ENCODE measurements around the gene MGST2. TPM values are rescaled to one million over a fixed set of nuclear protein-coding genes. Genes with fewer than 3 reads are reported as not detected.
A peak's percentile ranks its signal among the peaks of the same experiment; 100 is the strongest.

MGST2 gene
- total and polyA plus RNA-seq, 3 experiments from 2014 or later, result 2.6 to 10.9 (median 4.6) TPM

DNA sequence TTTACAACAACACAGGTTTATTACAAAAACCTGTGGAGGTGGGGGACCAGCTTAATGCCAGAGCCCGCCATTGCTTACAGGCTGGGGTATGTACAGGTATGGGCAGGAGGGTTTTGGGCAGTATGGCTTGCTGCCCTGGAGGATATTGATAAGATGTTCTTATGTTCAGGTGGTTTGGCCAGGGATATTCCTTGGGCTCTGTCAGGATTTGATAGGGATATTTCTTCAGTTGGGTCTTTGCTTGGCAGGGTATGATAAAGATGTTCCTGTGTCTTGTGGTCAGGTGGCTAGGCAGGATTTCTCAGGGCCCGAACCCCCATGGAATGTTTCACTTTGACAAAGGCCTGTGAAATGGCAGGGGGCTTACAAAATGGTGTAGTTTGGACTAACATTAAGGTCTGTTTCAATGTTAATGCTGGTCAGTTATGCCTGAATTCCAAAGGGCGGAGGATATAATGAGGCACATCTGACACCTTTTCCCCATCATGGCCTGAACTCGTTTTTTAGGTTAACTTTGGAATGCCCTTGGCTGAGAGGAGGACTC lies 3.1 kb downstream of the MGST2 start:
- no peak for DNase-seq
- peaks cover 0 to 4% (median 0%) of the 10 kb centered on the region in 3 donors for H3K36me3 Mint-ChIP-seq
- H3K9me3 ChIP-seq (ENCODE audit: low read length), result no peaks in the 10 kb centered on the region
- no peak overlapping the region for H3K4me3 ChIP-seq (ENCODE audit: low read length)
- H3K4me1 ChIP-seq (ENCODE audit: insufficient read depth, low read length), result peaks cover 9% of the 10 kb centered on the region
- peak overlapping the region in 1 of 8 donors; percentile 30 for H3K27ac Mint-ChIP-seq
- H3K4me3 Mint-ChIP-seq, result no peak overlapping the region
- peaks cover 13 to 19% (median 17%) of the 10 kb centered on the region in 3 donors for H3K4me1 Mint-ChIP-seq
- no peaks in the 10 kb centered on the region for H3K9me3 Mint-ChIP-seq
- CTCF ChIA-PET, result no interaction called here
- POLR2A ChIA-PET, result no interaction called here
- peaks cover 0 to 1% of the 10 kb centered on the region in 2 donors for H3K27me3 Mint-ChIP-seq
- no peaks in the 10 kb centered on the region for H3K36me3 ChIP-seq (ENCODE audit: insufficient read depth, low read length)
- H3K27ac ChIP-seq (ENCODE audit: low read depth, low read length), result no peak overlapping the region
- H3K27me3 ChIP-seq (ENCODE audit: insufficient read depth, low read length, poor library complexity, severe bottlenecking), result no peaks in the 10 kb centered on the region

DNA sequence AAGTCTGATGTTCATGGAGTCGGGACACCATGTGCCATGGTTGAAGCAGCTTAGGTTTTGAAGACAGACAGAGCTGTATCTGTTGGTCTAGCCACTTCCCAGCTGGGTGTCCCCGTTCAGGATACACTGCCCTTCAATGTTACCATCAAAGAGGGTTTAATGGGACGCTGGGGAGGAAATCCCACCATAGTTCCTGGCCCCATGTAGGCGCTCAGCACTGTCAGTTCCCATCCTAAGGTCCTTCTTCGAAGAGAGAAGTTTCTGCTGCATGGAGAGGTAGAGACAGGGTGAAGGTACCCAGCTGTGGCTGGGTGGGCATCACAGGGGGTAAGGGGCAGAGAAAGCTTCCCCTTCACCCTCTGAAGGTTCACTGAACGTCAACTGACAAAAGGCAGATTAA lies 3.7 kb downstream of the MGST2 start:
- Mint-ChIP-seq H3K27me3 (peaks cover 0 to 1% of the 10 kb centered on the region in 2 donors), H3K4me3 (no peak overlapping the region), H3K9me3 (no peaks in the 10 kb centered on the region), H3K36me3 (peaks cover 0 to 4% (median 0%) of the 10 kb centered on the region in 3 donors), H3K4me1 (peaks cover 13 to 19% (median 17%) of the 10 kb centered on the region in 3 donors), H3K27ac (no peak overlapping the region)
- DNase-seq, result no peak
- Histone ChIP-seq H3K27me3 (ENCODE audit: insufficient read depth, low read length, poor library complexity, severe bottlenecking) (no peaks in the 10 kb centered on the region), H3K4me3 (ENCODE audit: low read length) (no peak overlapping the region), H3K4me1 (ENCODE audit: insufficient read depth, low read length) (peaks cover 9% of the 10 kb centered on the region), H3K36me3 (ENCODE audit: insufficient read depth, low read length) (no peaks in the 10 kb centered on the region), H3K9me3 (ENCODE audit: low read length) (no peaks in the 10 kb centered on the region), H3K27ac (ENCODE audit: low read depth, low read length) (no peak overlapping the region)
- ChIA-PET POLR2A (no interaction called here), CTCF (no interaction called here)

DNA sequence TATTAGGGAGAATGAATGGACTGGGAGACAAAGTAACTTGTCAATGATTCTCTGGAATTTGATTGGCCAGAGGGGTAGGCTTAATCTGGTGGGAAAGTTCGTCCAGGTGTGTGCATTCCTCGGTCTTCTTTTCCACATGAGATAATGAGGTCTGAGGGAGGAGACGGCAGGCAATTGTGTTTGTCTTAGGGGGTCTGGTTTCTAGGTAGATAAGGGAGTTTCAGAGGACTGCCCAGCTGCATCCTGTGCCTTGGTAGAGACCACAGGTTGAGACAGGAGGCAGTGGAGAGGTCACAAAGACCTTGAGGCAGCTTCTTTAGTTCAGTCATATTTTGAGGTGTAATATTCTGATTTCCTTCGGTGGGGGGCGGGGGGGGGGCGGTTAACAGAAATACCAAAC lies 4.3 kb downstream of the MGST2 start:
- Mint-ChIP-seq H3K4me3 (peak overlapping the region in 1 of 7 donors; percentile 19), H3K9me3 (no peaks in the 10 kb centered on the region), H3K4me1 (peaks cover 13 to 19% (median 17%) of the 10 kb centered on the region in 3 donors), H3K27me3 (peaks cover 0 to 1% of the 10 kb centered on the region in 2 donors), H3K36me3 (peaks cover 0 to 4% (median 0%) of the 10 kb centered on the region in 3 donors), H3K27ac (no peak overlapping the region)
- DNase-seq, result no peak
- Histone ChIP-seq H3K4me1 (ENCODE audit: insufficient read depth, low read length) (peaks cover 9% of the 10 kb centered on the region), H3K36me3 (ENCODE audit: insufficient read depth, low read length) (no peaks in the 10 kb centered on the region), H3K27ac (ENCODE audit: low read depth, low read length) (no peak overlapping the region), H3K4me3 (ENCODE audit: low read length) (no peak overlapping the region), H3K9me3 (ENCODE audit: low read length) (no peaks in the 10 kb centered on the region), H3K27me3 (ENCODE audit: insufficient read depth, low read length, poor library complexity, severe bottlenecking) (no peaks in the 10 kb centered on the region)
- ChIA-PET POLR2A (no interaction called here), CTCF (no interaction called here)

DNA sequence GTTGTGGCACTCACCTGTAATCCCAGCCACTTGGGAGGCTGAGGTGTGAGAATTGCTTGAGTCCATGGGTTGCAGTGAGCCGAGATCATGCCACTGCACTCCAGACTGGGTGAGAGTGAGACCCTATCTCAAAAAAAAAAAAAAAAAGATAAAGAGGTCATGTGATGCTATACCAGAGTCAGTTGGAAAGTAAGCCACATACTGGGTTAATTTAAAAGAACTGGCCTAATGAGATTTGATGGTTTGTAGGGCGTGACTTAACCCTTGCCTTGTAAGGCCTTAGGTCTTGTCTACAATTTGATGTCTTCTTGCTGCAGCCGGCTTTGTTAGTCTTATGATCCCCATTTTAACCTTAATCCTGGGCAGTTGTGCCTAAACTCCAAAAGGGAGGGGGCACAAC lies 5.2 kb downstream of the MGST2 start:
- ChIA-PET POLR2A (no interaction called here), CTCF (no interaction called here)
- Histone ChIP-seq H3K9me3 (ENCODE audit: low read length) (no peaks in the 10 kb centered on the region), H3K4me3 (ENCODE audit: low read length) (no peak overlapping the region), H3K27me3 (ENCODE audit: insufficient read depth, low read length, poor library complexity, severe bottlenecking) (no peaks in the 10 kb centered on the region), H3K4me1 (ENCODE audit: insufficient read depth, low read length) (peaks cover 9% of the 10 kb centered on the region), H3K36me3 (ENCODE audit: insufficient read depth, low read length) (no peaks in the 10 kb centered on the region), H3K27ac (ENCODE audit: low read depth, low read length) (no peak overlapping the region)
- Mint-ChIP-seq H3K4me1 (peaks cover 8 to 12% (median 10%) of the 10 kb centered on the region in 3 donors), H3K4me3 (no peak overlapping the region), H3K9me3 (no peaks in the 10 kb centered on the region), H3K36me3 (peaks cover 0 to 4% (median 2%) of the 10 kb centered on the region in 3 donors), H3K27ac (peak overlapping the region in 1 of 8 donors; percentile 17), H3K27me3 (peaks cover 0 to 2% of the 10 kb centered on the region in 2 donors)
- no peak for DNase-seq

DNA sequence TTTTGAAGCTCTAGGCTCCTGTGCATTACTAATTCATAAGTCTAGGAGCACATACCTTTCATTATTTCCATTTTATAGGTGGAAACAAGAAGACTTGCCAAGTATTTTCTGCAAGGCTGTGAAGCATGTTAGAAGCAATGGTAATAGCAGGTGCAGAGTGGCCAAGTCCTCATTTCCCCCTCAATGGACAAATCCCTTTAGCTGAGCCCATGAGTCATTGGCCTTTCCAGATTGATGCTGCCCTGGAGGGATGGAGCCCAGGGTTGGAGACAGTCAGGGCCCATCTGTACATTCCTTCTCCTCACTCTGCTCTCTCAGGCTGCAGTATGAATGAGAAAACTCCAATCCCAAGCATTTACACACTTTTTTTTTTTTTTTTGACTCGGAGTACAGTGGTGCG lies 6.6 kb downstream of the MGST2 start:
- H3K4me1 ChIP-seq (ENCODE audit: insufficient read depth, low read length), result peaks cover 1% of the 10 kb centered on the region
- no peaks in the 10 kb centered on the region for H3K27me3 ChIP-seq (ENCODE audit: insufficient read depth, low read length, poor library complexity, severe bottlenecking)
- Mint-ChIP-seq H3K9me3 (no peaks in the 10 kb centered on the region), H3K27ac (no peak overlapping the region), H3K27me3 (peaks cover 0 to 2% of the 10 kb centered on the region in 2 donors), H3K36me3 (peaks cover 0 to 2% (median 0%) of the 10 kb centered on the region in 3 donors), H3K4me3 (no peak overlapping the region), H3K4me1 (no peaks in the 10 kb centered on the region)
- H3K4me3 ChIP-seq (ENCODE audit: low read length), result no peak overlapping the region
- H3K36me3 ChIP-seq (ENCODE audit: insufficient read depth, low read length), result no peaks in the 10 kb centered on the region
- POLR2A ChIA-PET, result no interaction called here
- no peak for DNase-seq
- no peaks in the 10 kb centered on the region for H3K9me3 ChIP-seq (ENCODE audit: low read length)
- H3K27ac ChIP-seq (ENCODE audit: low read depth, low read length), result no peak overlapping the region
- CTCF ChIA-PET, result interaction anchor here (1.5 kb wide), 1 partner anchor 15 kb away, joined by 5 read pairs; no protein-coding TSS in a partner anchor

DNA sequence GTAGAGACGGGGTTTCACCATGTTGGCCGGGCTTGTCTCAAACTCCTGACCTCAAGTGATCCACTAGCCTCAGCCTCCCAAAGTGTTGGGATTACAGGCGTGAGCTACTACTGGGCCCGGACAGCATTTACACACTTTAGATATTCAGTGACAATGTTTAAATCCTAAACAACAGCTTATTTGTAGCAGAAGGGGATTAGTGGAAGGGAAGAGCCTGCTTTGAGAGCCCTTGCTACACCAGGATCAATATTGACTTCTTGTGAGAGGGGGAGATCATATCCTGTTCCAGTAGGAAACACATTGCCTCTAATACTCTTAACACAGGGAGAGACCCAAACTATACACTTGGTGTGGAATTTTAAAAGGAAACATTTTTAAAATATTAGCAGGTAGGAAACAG lies 7.1 kb downstream of the MGST2 start:
- peaks cover 0 to 2% (median 0%) of the 10 kb centered on the region in 3 donors for H3K36me3 Mint-ChIP-seq
- no peaks in the 10 kb centered on the region for H3K4me1 Mint-ChIP-seq
- no peak overlapping the region for H3K4me3 Mint-ChIP-seq
- Histone ChIP-seq H3K9me3 (ENCODE audit: low read length) (no peaks in the 10 kb centered on the region), H3K27ac (ENCODE audit: low read depth, low read length) (no peak overlapping the region), H3K27me3 (ENCODE audit: insufficient read depth, low read length, poor library complexity, severe bottlenecking) (no peaks in the 10 kb centered on the region), H3K36me3 (ENCODE audit: insufficient read depth, low read length) (no peaks in the 10 kb centered on the region), H3K4me1 (ENCODE audit: insufficient read depth, low read length) (no peaks in the 10 kb centered on the region), H3K4me3 (ENCODE audit: low read length) (no peak overlapping the region)
- peaks cover 0 to 1% of the 10 kb centered on the region in 2 donors for H3K27me3 Mint-ChIP-seq
- CTCF ChIA-PET, result interaction anchor here (1.5 kb wide), 1 partner anchor 16 kb away, joined by 5 read pairs; no protein-coding TSS in a partner anchor
- no peaks in the 10 kb centered on the region for H3K9me3 Mint-ChIP-seq
- no peak overlapping the region for H3K27ac Mint-ChIP-seq
- POLR2A ChIA-PET, result no interaction called here
- DNase-seq, result no peak

DNA sequence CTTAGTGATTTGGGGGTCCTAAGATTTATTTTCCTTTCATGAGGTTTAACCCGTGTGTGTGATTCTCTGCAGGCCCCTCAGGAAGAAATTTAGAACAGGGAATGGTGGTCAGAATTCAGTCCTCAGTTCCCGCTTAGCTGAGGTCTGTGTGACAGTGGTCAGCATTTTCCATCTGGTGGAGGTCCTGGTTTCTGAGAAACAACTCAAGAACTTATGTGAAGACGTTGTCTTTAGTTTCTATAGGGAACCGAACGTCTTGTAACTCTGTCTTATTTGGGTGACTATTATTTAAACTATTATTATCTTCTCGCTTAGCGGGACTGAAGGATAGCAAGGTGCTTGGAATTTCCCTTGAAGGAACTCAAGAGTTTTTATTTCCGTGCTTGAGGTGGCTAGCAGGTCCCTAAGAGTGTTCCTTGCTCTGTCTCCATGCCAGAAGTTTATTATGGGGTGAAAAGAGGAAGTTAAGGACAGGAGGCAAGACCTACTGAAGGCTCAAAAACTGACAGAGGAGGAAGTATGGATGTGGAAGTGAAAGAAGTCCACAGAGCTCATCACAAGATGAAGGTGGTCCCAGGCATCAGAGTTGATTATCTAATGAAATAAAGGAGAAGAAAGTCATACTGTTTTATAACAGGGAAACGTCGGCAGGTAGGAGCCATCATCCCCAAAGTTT lies 9.4 kb downstream of the MGST2 start:
- peaks cover 0 to 2% (median 2%) of the 10 kb centered on the region in 3 donors for H3K36me3 Mint-ChIP-seq

DNA sequence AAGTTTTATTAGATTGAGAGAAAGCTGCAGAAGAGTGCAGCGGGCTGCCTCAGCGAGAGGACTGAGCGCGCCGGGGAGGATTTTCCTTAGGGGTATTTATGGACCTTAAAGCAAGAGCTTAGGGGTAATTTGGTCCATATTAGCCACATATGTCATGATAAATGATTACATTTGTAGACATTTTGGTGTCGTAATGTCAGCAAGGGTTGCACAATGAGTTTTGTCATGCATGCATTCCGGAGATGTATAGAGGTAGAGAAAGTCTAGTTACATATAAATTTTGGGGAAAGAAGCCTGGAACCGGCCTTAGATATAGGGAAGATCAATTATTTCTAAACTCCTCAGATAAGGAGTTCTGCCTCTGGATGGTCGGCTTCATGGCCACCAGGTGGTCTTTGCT lies 10.0 kb downstream of the MGST2 start:
- CTCF ChIA-PET, result no interaction called here
- Mint-ChIP-seq H3K27me3 (peaks cover 0 to 1% of the 10 kb centered on the region in 2 donors), H3K9me3 (no peaks in the 10 kb centered on the region), H3K4me1 (no peaks in the 10 kb centered on the region), H3K27ac (no peak overlapping the region), H3K4me3 (no peak overlapping the region), H3K36me3 (peaks cover 0 to 2% (median 2%) of the 10 kb centered on the region in 3 donors)
- no peaks in the 10 kb centered on the region for H3K9me3 ChIP-seq (ENCODE audit: low read length)
- POLR2A ChIA-PET, result no interaction called here
- no peak overlapping the region for H3K27ac ChIP-seq (ENCODE audit: low read depth, low read length)
- H3K4me1 ChIP-seq (ENCODE audit: insufficient read depth, low read length), result no peaks in the 10 kb centered on the region
- no peak overlapping the region for H3K4me3 ChIP-seq (ENCODE audit: low read length)
- H3K36me3 ChIP-seq (ENCODE audit: insufficient read depth, low read length), result no peaks in the 10 kb centered on the region
- no peaks in the 10 kb centered on the region for H3K27me3 ChIP-seq (ENCODE audit: insufficient read depth, low read length, poor library complexity, severe bottlenecking)
- DNase-seq, result no peak

More for the DNA sequence above, 9.4 kb downstream of the MGST2 start:
- H3K9me3 Mint-ChIP-seq, result no peaks in the 10 kb centered on the region
- no peak for DNase-seq
- no peaks in the 10 kb centered on the region for H3K4me1 Mint-ChIP-seq
- no peak overlapping the region for H3K4me3 ChIP-seq (ENCODE audit: low read length)
- peak overlapping the region in 1 of 8 donors; percentile 76 for H3K27ac Mint-ChIP-seq
- no peak overlapping the region for H3K27ac ChIP-seq (ENCODE audit: low read depth, low read length)
- ChIA-PET POLR2A (no interaction called here), CTCF (no interaction called here)
- H3K27me3 Mint-ChIP-seq, result peaks cover 0 to 1% of the 10 kb centered on the region in 2 donors
- H3K4me1 ChIP-seq (ENCODE audit: insufficient read depth, low read length), result no peaks in the 10 kb centered on the region
- H3K36me3 ChIP-seq (ENCODE audit: insufficient read depth, low read length), result no peaks in the 10 kb centered on the region
- H3K4me3 Mint-ChIP-seq, result no peak overlapping the region
- no peaks in the 10 kb centered on the region for H3K9me3 ChIP-seq (ENCODE audit: low read length)
- no peaks in the 10 kb centered on the region for H3K27me3 ChIP-seq (ENCODE audit: insufficient read depth, low read length, poor library complexity, severe bottlenecking)

Data from CD8-positive, alpha-beta memory T cell (primary cell).